Neural cell (in vitro differentiated cells): Measurements from ENCODE around the gene SPIN1. TPM values are rescaled to one million over a fixed set of nuclear protein-coding genes. Genes with fewer than 3 reads are reported as not detected.

ENCODE experiments used
- polyA plus RNA-seq: library from polyadenylated mRNA; depleted of rRNA; stranded (reverse); fragments of >200 nt; gene quantifications from 2 replicates; pipeline ENCODE4 v1.2.3, GENCODE V29; 2014

Gene SPIN1
- polyA plus RNA-seq, 1 donor from 2014 or later: 282 TPM

Other genes starting within 250 kb of the SPIN1 start
- gene SPATA31C2, start 250.0 kb upstream of the SPIN1 start, polyA plus RNA-seq: not detected in 2 replicates
- gene NXNL2, start 146.7 kb downstream of the SPIN1 start, polyA plus RNA-seq: 0.51 and 1.0 TPM in 2 replicates